Measurements from ENCODE around the gene TRMT112.

Gene TRMT112

GRCh38 chr11:64349404-64349803 is 32.0 kb upstream of the TRMT112 start:
- no peak for FAIRE-seq

DNA sequence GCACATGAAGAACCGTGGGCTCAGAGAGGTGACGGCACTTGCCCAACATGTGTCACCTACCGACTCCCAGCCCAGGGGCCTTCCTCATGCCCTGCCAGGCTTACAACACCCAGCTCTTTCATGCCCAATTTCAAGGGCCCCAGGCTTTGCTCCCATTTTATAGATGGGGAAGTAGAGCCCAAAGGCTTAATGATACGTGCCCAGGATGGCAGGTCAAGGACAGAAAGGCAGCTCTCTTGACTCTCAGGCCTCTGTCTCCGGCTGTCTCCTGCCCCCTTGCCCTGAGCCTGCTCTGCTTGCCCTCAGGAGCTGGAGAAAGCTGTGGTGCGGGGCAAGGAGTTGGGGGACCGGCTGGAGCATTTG is 31.6 kb upstream of the TRMT112 start:
- FAIRE-seq: no peak

DNA sequence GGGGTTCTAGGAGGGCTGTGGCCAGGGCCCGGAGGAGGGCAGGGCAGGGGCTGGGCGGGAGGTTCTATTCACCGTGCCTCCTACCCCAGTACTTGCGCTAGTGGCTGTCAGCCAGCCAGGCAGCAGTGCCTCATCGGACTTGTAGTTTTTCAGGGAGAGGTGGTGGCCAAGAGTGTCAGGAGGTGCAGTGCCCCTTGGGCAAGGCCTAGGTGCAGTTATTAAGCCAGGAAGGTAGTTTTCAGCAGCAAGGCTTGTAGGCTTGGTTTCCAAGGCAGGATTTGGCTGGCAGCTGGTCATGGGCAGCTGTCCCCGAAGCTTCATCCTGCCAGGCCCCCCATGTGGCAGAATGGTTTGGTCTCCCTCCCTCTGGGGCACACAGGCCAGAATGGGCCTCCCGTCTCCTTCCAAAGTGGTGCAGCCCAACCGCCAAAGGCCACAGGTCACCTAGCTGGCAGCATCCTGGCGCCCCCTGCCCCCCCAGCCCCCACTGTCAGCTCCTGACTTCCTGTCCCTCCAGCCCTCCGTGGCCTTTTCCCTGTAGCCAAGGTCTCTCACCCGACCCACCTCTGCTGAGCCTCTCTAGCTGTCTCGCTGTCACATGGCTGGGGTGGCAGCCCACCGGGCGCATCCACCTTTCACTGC is 31.1 kb upstream of the TRMT112 start:
- no peak for FAIRE-seq

- FAIRE-seq: no peak
These were observed 30.0 kb upstream of the TRMT112 start for GRCh38 chr11:64347193-64347867.

DNA sequence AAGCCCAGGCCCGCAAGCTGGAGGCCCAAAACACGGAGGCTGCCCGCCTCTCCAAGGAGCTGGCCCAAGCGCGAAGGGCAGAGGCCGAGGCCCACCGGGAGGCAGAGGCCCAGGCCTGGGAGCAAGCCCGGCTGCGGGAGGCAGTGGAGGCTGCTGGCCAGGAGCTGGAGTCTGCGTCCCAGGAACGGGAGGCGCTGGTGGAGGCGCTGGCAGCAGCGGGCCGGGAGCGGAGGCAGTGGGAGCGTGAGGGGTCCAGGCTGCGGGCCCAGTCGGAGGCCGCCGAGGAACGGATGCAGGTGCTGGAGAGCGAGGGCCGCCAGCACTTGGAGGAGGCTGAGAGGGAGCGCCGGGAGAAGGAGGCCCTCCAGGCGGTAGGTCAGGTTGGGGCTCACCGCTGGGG is 27.4 kb upstream of the TRMT112 start:
- no peak for FAIRE-seq

DNA sequence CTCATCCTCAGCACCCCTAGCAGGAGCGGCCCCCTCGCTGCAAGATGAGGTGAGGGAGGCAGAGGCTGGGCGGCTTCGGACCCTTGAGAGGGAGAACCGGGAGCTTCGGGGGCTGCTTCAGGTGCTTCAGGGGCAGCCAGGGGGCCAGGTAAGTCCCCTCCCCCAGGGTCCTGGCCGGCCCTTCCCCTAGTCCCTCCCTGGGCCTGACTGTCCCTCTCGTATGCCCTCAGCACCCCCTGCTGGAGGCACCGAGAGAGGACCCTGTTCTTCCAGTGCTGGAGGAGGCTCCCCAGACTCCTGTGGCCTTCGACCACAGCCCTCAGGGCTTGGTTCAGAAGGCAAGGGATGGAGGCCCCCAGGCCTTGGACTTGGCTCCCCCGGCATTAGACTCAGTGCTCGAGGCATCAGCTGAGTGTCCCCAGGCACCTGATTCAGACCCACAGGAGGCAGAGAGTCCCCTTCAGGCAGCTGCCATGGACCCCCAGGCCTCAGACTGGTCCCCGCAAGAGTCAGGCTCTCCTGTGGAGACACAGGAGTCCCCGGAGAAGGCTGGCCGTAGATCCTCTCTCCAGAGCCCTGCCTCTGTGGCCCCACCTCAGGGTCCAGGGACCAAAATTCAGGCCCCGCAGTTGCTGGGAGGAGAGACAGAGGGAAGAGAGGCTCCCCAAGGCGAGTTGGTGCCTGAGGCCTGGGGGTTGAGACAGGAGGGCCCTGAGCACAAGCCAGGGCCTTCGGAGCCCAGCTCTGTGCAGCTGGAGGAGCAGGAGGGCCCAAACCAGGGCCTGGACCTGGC is 26.6 kb upstream of the TRMT112 start:
- no peak for FAIRE-seq

GRCh38 chr11:64342869-64343745 is 25.7 kb upstream of the TRMT112 start:
- no peak for FAIRE-seq

- FAIRE-seq: no peak
These were observed 24.8 kb upstream of the TRMT112 start for GRCh38 chr11:64341851-64342791.

DNA sequence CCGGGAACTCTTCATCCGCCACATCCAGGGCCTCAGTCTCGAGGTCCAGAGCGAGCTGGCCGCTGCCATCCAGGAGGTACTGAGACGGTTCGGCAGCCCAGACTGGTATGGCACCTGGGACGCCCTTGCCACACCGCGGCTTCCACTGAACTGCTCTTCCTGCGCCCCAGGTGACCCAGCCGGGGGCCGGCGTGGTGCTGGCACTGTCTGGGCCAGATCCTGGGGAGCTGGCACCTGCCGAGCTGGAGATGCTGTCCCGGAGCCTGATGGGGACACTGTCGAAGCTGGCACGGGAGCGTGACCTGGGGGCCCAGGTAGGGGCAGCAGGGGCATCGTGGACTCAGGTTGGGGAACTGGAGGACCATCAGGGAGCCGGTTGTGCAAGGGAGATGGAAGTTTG is 24.1 kb upstream of the TRMT112 start:
- FAIRE-seq: no peak

GRCh38 chr11:64340671-64341335 is 23.4 kb upstream of the TRMT112 start:
- no peak for FAIRE-seq

GRCh38 chr11:64339754-64340408 is 22.5 kb upstream of the TRMT112 start, which contains the start of gene CCDC88B:
Gene CCDC88B, plus strand, starts transcription at chr11:64340204. Its CDS starts 63 bp downstream, at chr11:64340267.
- no peak for FAIRE-seq

GRCh38 chr11:64339286-64339685 is 21.9 kb upstream of the TRMT112 start:
- no peak for FAIRE-seq

DNA sequence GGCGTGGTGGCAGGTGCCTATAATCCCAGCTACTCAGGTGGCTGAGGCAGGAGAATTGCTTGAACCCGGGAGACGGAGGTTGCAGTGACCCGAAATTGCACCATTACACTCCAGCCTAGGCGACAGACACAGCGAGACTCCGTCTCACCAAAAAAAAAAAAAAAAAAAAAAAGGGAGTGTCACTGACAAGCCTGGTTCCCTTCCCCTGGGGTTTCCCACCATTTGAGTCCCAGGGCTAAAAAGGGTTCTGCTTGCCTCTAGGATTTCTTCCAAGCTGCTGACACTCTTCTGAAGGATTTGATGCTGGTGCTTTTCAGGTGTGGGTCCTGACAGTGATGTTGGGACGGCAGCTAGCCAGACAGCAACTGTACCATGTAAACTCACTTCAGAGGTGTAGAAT is 21.4 kb upstream of the TRMT112 start:
- no peak for FAIRE-seq

- FAIRE-seq: no peak
These were observed 20.3 kb upstream of the TRMT112 start for GRCh38 chr11:64337538-64338249.

DNA sequence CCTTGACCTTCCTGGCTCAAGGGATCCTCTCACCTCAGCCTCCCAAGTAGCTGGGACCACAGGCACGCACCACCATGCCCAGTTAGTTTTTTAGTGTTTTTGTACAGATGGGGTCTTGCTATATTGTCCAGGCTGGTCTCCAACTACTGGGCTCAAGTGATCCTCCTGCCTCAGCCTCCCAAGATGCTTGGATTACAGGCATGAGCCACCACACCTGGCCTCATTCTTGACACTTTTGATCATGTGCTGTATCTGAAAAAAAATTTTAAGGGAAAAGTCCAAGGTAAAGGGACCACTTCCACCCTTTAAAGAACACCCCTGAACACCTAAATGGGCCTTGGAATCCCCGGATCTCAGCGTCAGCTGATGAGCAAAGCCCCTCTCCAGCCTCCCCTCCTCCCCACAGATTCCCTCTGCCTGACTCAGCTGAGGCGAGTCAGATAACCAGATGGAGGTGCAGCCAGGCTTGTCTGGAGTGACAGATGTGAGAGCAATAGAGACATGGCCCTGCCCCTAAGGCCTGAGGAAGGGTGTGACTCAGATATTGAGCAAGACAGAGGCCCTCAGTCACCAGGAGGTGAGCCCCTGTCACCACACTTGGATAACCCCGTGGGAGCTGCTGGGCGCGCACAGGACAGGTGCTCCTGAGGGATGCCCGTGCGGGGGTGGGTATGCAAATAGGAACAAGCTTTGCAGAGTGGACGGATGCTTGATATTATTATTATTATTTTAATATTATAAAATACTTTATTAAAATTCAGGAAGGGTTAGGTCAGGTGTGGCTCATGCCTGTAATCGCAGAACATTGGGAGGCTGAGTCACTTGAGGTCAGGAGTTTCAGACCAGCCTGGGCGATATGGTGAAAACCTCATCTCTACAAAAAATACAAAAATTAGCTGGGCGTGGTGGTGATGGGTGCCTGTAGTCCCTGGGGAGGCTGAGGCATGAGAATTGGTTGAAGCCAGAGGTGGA is 17.7 kb upstream of the TRMT112 start:
- FAIRE-seq: no peak

DNA sequence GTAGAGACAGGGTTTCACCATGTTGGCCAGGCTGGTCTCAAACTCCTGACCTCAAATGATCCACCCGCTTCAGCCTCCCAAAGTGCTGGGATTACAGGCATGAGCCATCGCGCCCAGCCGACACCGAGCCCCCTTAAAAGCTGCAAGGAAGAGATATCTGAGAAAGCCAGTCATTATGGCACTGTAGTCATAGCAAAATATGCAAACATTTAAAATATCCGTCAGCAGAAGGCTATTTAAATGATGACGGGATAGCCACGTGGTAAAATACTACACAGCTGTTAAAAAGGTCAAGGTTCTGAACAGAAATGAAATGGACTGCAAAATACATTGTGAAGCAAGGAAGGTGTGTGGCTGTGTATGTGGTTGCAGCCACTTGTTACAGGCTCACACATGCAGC is 16.2 kb upstream of the TRMT112 start:
- FAIRE-seq: no peak

GRCh38 chr11:64331569-64332371 is 14.4 kb upstream of the TRMT112 start:
- FAIRE-seq: no peak

DNA sequence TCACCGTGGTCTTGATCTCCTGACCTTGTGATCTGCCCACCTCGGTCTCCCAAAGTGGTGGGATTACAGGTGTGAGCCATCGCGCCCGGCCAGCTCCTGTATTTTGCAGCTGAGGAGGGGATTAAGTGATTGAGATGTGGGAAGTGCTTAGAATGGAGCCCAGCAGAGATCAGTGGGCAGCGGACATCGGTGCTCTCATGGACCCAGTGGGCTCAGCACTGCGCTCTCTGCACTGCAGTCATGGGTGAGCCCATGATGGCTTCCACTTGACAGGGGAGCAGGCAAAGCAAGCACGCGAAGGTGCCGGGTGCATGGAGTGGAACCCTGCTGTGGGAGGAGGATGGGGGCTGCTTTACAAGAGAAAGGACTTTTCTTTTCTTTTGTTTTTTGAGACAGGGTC is 13.5 kb upstream of the TRMT112 start:
- no peak for FAIRE-seq
